K562 (cell line): Measurements from ENCODE around the gene ARHGAP30.

ENCODE experiments used
- ATF2 ChIP-seq: sonication (generic); formaldehyde crosslinking; IDR thresholded peaks from 2 replicates; pipeline ENCODE4 v1.8.1; 2022; ENCODE audit warnings: missing genetic modification reagents
- CTCF ChIP-seq, 3 experiments: IDR thresholded peaks in 2 of 3; conservative IDR thresholded peaks in 1 of 3; 2 replicates each; pipeline ENCODE4 v1.5.1; 2011 to 2012; ENCODE audit warnings: low read length in 3 of 3, mild to moderate bottlenecking in 3 of 3, control low read depth in 2 of 3, improper control_type of control experiment in 1 of 3, inconsistent platforms in 1 of 3, low read depth in 1 of 3, mixed read lengths in 1 of 3, moderate library complexity in 1 of 3; ENCODE audit not compliant: insufficient read depth in 2 of 3
- FOXA1 ChIP-seq: fragments of 450-650 bp; IDR thresholded peaks from 2 replicates; pipeline ENCODE4 v1.6.1; 2016; ENCODE audit warnings: mild to moderate bottlenecking, borderline replicate concordance
- RCOR1 ChIP-seq, 2 experiments: IDR thresholded peaks; 2 replicates each; pipeline ENCODE4 v1.6.1; 2012; ENCODE audit warnings: low read depth in 2 of 2, low read length in 2 of 2, borderline replicate concordance in 1 of 2, improper control_type of control experiment in 1 of 2
- RFX7 ChIP-seq: fragments of 250-450 bp; sonication (Bioruptor Pico); IDR thresholded peaks from 2 replicates; pipeline ENCODE4 v1.5.1; 2021; ENCODE audit warnings: mild to moderate bottlenecking
- ZNF766 ChIP-seq: fragments of 200-800 bp; sonication (Bioruptor generic); conservative IDR thresholded peaks from 2 replicates; pipeline ENCODE4 v1.6.1; 2016; ENCODE audit warnings: missing genetic modification characterization, missing compliant biosample characterization
- TF ChIP-seq, protein P1 (sequence below): fragments of 450-650 bp; formaldehyde crosslinking; IDR thresholded peaks from 2 replicates; pipeline ENCODE4 v1.4.0; 2020; ENCODE audit warnings: mild to moderate bottlenecking, mixed read lengths

DNA sequence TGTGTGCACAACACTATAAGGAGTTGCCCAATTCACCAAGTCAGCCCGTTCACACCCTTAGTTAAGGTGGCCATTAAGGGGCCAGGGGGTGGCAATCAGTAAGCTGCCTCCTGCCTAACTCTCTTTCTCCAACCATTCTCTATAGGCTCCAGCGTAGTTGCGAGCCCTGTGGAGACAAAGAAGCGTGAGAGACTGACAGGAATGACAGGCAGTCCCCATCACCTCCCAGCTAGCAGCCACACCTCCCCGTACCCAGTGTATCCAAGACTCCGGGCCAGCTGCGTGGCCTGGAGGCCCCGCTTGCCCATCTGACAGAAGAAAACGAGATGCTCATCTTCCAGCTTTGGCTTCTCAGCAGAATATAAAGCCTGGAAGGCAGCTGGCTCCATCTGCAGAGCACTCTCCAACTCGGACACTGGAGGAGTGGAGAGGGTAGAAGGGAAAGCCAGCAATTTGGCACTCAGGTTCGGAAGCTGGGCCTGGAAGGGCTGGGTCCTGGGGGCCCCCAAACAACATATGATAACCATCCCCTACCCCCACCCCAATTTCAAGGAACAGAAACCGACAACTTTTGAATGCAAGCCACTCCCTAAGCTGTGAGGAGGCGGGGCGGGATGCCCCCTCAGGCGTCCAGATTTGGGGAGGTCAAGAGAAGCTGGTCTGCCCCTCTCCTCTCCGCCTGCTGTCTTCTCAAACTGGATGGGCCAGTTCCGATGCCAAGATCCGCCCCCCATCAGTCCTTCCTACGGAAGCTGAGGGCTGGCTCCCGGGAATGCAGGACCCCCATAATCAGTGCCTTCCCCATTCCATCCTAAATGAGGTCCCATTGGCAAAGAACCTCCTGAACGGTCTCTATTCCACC is 31.8 kb downstream of the ARHGAP30 start:
- TF ChIP-seq CTCF (IDR thresholded peaks at IDR 0.05 in 2 of 3, conservative IDR thresholded peaks at IDR 0.05 in 1 of 3; ENCODE audit: insufficient read depth in 2 of 3, low read depth in 1 of 3, low read length in 3 of 3), result no peak
- no peak for TF ChIP-seq ZNF766 (CRISPR knock-in tag)
- TF ChIP-seq FOXA1, result no peak
- TF ChIP-seq, protein P1, sequence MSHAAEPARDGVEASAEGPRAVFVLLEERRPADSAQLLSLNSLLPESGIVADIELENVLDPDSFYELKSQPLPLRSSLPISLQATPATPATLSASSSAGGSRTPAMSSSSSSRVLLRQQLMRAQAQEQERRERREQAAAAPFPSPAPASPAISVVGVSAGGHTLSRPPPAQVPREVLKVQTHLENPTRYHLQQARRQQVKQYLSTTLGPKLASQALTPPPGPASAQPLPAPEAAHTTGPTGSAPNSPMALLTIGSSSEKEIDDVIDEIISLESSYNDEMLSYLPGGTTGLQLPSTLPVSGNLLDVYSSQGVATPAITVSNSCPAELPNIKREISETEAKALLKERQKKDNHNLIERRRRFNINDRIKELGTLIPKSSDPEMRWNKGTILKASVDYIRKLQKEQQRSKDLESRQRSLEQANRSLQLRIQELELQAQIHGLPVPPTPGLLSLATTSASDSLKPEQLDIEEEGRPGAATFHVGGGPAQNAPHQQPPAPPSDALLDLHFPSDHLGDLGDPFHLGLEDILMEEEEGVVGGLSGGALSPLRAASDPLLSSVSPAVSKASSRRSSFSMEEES (CRISPR knock-in tag), result no peak
- no peak for TF ChIP-seq RFX7 (CRISPR knock-in tag)
- TF ChIP-seq ATF2 (CRISPR knock-in tag), result no peak
- no peak for TF ChIP-seq RCOR1 (IDR thresholded peaks at IDR 0.05; ENCODE audit: borderline replicate concordance in 1 of 2, low read depth in 2 of 2, low read length in 2 of 2)
